COLO668 (cell line): ENCODE measurements around the gene COL20A1.

Experiments used
- DNase-seq: peaks from one replicate; lab custom pipeline; 2025; ENCODE audit not compliant: unreplicated experiment; lab: John Stamatoyannopoulos, UW

Gene COL20A1

GRCh38 chr20:63347081-63347741 lies 54.2 kb downstream of the COL20A1 start:
- no peak for DNase-seq

GRCh38 chr20:63347950-63348827 lies 55.2 kb downstream of the COL20A1 start:
- no peak for DNase-seq

GRCh38 chr20:63348828-63349515 lies 56.0 kb downstream of the COL20A1 start:
- no peak for DNase-seq

GRCh38 chr20:63349516-63349895 lies 56.5 kb downstream of the COL20A1 start:
- no peak for DNase-seq

DNA sequence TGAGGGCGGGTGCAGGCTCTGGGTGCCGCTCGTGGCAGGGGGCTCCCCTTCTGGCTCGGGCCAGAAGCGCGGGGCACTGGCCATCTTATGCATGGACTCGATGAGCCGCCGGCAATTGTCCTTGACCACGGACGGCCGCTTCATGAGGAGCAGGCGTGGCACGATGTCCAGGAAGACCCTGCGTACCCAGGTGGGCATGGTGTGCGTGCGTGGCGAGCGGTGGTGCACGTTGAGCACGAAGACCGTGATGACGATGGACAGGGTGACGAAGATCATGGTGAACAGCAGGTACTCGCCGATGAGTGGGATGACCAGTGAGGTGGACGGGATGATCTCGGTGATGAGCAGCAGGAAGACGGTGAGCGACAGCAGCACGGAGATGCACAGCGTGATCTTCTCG lies 57.2 kb downstream of the COL20A1 start:
- no peak for DNase-seq

DNA sequence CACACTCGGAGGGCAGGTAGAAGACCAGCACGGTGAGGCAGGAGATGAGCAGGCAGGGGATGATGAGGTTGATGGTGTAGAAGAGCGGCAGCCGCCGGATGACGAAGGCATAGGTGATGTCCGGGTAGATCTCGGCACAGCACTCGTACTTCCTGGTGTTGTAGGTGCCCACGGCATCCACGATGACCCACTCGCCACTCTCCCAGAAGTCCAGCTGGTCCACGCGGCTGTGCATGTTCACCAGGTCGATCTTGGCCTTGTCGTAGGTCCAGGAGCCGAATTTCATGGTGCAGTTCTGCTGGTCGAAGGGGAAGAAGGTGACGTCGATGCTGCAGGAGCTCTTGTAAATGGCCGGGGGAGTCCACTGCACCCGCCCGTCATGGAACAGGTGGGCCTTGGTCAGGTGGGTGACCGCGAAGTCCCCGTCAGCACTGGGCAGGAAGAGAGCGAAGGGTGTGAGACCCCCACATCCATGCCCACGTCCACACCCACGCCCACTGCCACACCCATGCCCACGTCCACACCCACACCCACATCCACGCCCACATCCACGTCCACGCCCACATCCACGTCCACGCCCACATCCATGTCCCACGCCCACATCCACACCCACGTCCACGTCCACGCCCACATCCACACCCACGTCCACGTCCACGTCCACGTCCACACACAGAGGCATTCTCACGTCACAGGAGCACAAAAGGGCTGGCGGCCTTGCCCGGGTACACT lies 57.8 kb downstream of the COL20A1 start:
- DNase-seq: no peak

DNA sequence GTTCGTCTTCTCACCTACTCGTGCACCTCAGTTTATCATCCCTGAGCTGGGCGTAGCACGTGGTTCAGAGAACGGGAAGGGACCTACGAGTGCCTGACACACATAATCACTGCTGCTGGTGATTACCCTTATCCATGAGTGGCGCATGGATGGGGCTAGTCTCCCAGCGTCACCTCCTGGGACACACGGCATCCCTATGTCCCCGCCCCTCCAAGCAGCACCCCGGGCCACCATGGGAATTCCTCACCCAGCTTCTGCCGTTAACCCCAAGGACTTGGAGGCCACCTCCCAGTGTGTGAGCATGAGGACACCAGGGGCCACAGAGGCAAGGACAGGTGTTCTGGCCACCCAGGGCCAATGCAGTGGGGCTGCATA lies 58.3 kb downstream of the COL20A1 start:
- DNase-seq: no peak

GRCh38 chr20:63351811-63352591 lies 59.0 kb downstream of the COL20A1 start:
- peak; percentile 23 for DNase-seq

DNA sequence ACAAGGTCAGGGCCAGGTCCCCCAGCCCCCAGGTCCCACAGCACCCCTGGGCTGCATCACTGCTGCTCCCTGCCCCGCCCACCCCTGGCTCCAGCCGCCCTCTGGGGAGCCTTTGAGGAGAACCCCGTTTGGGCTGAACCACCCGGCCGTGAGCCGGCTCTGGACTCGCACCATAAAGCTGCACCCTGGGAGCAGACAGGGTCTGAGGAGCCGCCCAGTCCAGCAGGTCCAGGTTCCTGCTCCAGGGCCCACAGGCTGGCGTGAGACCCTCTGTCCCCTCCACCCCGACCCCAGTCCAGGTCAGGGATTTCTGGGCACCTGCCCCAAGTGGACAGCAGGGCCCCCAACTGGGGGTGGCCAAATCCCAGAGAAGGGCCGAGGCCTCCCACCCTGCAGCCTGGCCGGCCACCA lies 59.8 kb downstream of the COL20A1 start:
- DNase-seq: no peak

DNA sequence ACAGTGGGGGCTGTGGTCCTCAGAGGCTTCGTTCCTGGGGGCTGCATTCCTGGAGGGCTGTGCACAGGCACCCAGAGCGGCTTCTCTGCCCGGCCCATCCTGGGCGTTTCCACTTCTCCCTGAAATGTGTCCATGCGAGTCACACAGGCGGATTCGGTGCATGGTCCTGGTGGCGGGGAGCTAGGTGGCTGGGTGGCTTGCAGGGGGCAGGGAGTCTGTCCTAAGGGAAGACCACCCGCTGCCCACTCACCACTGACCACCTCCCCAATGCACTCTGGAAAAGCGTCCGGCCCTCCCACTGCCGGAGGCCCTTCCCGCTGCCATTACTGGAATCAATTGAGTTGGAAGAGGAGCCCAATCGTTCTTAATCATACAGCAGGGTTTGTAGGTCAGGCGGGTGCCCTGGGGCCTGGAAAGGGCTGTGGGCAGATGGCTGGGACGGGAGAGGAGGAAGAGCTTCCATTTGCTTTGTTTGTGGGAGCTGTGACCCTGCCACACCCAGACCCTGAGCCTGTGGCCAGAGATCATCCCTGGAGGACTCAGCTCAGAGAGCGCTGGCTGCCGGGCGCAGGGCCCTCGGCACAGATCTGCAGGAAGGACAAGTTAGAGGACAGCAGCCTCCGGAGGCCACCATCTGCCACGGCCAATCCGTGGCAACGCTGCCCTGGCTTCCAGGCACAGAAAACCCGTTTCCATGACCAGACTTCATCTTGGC lies 61.8 kb downstream of the COL20A1 start:
- no peak for DNase-seq

GRCh38 chr20:63355781-63356295 lies 62.9 kb downstream of the COL20A1 start:
- DNase-seq: no peak

DNA sequence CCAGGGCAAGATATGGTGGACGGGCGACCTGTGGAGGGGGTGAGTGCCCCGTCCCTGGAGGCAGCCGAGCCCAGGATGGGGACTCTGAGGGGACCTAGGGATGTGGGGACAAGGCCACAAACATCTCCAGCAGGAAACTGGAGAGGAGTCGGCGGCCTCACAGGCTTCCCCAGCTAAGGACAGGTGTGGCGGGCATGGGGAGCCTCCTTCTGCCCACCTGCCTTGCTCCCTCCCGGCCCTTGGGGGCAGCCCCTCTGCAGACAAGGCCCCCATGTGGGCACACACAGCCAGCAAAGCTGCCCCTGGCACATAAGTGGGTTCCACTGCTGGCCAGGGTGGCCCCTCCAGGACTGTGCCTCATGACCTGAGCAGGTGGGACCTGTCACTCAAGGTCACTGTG lies 63.5 kb downstream of the COL20A1 start:
- no peak for DNase-seq

- DNase-seq: no peak
Observed at GRCh38 chr20:63356931-63357879, 64.2 kb downstream of the COL20A1 start.

- DNase-seq: peak; percentile 50
Observed at GRCh38 chr20:63357921-63358905, 65.2 kb downstream of the COL20A1 start.

DNA sequence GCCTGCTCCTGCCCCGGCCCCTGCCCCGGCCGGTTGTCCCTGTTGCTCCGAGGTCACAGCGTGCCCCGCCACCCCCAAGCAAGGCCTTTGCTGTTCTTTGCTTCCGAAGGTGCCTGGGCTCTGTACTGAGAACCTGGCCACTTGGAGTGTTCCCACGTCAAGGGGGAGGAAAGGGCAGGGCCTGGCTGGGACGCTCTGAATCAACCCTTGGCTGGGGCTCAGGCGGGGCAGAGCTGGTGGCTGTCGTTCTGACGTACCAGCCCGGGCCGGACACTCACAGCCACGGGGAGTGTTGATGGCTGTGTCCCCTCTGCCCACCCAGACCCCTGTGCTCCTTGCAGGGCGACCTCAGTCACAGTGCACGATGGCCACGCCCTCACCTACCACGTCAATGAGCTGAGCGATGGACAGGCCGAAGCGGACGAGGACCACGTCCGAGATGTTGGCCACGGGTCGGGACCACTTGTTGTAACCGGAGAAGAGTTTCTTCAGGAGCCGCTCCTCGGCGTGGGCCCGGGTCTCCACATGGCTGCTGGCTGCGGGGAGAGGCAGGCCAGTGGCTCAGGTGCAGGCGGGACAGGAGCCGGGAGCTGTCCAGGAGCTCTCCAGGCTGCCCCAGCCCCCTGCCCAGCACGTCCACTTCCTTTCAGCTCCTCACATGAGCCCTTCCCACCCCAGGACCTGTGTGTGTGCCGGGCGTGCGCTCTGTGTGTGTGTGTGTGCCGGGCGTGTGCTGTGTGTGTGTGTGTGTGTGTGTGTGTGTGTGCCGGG lies 66.4 kb downstream of the COL20A1 start:
- no peak for DNase-seq
